ENCODE results near the gene ADAMTS14. TPM values are rescaled to one million over a fixed set of nuclear protein-coding genes. Genes with fewer than 3 reads are reported as not detected.

The ADAMTS14 gene
- total and polyA plus RNA-seq, 11 donors = 0.11 to 3.8 (median 0.37) TPM; not detected in 1

DNA sequence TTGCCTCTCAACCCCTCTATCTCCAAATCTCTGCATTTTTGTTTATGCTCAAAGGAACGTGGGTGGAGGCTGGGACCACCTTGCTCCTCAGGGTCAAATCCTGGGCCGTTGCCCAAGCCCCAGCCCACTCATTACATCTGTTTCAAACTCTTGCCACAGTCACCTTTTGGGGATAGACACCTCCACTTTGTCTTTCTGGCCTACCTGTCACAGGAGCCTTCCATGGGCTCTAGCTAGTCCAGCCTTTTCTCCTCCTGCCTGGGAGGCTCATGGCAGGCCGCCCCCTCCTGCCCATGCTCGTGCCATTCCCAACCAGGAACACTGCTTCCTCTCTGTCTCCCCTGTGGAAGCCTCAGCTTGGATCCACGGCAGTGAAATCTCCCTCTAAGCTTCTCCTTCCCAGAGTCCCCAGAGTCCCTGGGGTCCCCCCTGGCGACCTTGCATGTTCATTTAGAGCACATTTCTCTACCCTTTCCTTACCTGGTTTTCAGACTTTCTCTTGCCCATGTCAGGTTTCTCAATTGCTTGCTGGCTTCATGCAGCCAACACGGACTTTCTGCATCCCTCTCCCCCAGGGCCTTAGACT, 2.5 kb upstream of the ADAMTS14 start:
- H3K27ac ChIP-seq = no peak overlapping the region
- no peak for ATAC-seq
- peaks cover 0 to 3% (median 0%) of the 10 kb centered on the region in 12 donors for H3K9me3 ChIP-seq
- H3K4me3 ChIP-seq = no peak overlapping the region
- TF ChIP-seq, protein P1, sequence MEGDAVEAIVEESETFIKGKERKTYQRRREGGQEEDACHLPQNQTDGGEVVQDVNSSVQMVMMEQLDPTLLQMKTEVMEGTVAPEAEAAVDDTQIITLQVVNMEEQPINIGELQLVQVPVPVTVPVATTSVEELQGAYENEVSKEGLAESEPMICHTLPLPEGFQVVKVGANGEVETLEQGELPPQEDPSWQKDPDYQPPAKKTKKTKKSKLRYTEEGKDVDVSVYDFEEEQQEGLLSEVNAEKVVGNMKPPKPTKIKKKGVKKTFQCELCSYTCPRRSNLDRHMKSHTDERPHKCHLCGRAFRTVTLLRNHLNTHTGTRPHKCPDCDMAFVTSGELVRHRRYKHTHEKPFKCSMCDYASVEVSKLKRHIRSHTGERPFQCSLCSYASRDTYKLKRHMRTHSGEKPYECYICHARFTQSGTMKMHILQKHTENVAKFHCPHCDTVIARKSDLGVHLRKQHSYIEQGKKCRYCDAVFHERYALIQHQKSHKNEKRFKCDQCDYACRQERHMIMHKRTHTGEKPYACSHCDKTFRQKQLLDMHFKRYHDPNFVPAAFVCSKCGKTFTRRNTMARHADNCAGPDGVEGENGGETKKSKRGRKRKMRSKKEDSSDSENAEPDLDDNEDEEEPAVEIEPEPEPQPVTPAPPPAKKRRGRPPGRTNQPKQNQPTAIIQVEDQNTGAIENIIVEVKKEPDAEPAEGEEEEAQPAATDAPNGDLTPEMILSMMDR (IDR thresholded peaks at IDR 0.05) = no peak
- no peak for TF ChIP-seq POLR2A (IDR thresholded peaks at IDR 0.05)
- DNase-seq = no peak
- peaks cover 0 to 23% (median 0%) of the 10 kb centered on the region in 9 donors for H3K27me3 ChIP-seq
- H3K36me3 ChIP-seq = no peaks in the 10 kb centered on the region
- intact Hi-C loops (cut with DNase I) = loop anchor here in 9 of 10 donors (2.0 to 10.0 kb wide), 8 partner anchors 72 to 225 kb away; partner anchors contain the start of gene NODAL (in 1 of the 9)
- 89 to 95% (median 92%) methylated on average over 7 of the region's 7 CpGs for WGBS, 4 donors
- peaks cover 0 to 31% (median 17%) of the 10 kb centered on the region in 12 donors for H3K4me1 ChIP-seq

DNA sequence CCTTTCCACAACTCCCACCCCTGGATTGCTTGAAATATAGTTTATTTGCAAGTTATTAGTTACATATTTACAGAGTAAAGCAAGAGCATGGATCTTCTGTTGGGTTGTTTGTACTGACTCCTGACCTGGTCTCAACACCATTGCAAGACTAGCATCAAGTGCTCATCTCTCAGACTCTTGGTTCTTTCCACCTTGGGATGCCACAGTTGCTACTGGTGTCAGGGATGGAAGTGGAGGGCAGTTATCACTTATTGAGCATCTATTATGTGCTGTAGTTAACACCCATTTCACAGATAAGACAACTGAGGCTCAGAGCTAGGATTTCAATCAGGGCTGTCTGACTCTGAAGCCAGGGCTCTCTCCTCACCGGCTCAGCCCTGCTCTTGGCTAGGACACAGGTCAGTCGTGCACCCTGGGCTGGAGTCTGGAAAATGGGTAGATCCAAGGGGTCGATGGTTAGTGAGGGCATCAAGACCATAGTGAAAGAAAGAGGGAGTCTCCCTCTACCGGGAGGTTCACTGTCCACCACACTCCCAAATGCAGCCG, 614 bp upstream of the ADAMTS14 start:
- intact Hi-C loops (cut with DNase I) = loop anchor here in 9 of 10 donors (2.0 to 10.0 kb wide), 8 partner anchors 71 to 227 kb away; partner anchors contain the start of gene NODAL (in 1 of the 9)
- peak overlapping the region in 11 of 12 donors; percentile 18 to 57 (median 50) for H3K4me3 ChIP-seq
- 20 to 48% (median 24%) methylated on average over 3 to 5 of the region's 5 CpGs for WGBS, 4 donors
- DNase-seq (no peak), ATAC-seq (peak in 1 of 4 donors; percentile 4)
- H3K27me3 ChIP-seq = peaks cover 0 to 23% (median 0%) of the 10 kb centered on the region in 9 donors
- peaks cover 0 to 31% (median 17%) of the 10 kb centered on the region in 12 donors for H3K4me1 ChIP-seq
- no peak for TF ChIP-seq POLR2A (IDR thresholded peaks at IDR 0.05)
- TF ChIP-seq, protein P1 (IDR thresholded peaks at IDR 0.05) = peak in 2 of 12 donors; percentile 9 to 18
- H3K9me3 ChIP-seq = peaks cover 0 to 3% (median 0%) of the 10 kb centered on the region in 12 donors
- H3K36me3 ChIP-seq = no peaks in the 10 kb centered on the region
- peak overlapping the region in 1 of 12 donors; percentile 10 for H3K27ac ChIP-seq

DNA sequence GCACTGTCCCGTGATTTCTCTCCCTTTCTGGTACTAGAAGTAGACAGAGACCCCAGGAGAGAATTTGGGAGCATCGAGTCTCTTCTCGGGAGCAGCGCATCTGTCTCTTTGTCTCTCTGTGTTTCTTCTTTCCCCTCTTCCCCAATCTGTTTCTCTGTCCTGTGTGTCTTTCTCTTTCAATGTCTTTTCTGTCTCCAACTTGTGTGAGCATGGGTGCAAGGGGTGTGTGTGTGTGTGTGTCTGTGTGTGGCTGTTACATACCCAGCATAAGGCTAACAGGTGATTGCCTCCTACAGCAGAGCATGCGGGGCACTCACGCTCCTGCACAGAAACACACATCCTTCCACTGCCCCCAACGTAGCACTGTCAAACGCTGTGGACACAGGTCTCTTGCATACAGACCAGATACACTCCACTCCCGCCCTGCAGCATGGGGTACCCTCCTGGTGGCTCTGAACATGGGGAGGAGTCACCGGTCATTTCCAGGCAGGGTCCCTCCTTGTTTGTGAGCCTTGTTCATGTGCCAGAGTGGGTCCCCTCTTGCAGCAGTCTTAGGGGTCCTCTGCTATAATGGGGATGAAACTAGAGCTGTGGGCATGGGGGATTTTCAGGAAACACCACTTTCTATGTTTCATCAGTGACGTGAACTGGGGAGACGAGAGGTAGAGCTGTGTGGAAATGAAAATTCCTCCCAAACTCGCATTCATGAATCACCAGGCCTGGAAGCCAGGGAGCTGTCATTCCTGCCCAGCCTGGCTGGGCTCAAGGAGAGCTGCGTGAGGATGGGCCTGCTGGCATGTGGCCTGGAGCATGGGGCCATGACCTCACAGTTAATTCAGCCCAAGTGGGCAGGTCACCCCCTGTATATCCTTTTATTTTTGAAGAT, 980 bp downstream of the ADAMTS14 start:
- Histone ChIP-seq H3K9me3 (peaks cover 0 to 3% (median 0%) of the 10 kb centered on the region in 12 donors), H3K4me1 (peaks cover 0 to 34% (median 17%) of the 10 kb centered on the region in 12 donors), H3K27me3 (peaks cover 0 to 23% (median 0%) of the 10 kb centered on the region in 9 donors), H3K27ac (peak overlapping the region in 4 of 12 donors; percentile 18 to 71 (median 36)), H3K4me3 (peak overlapping the region in 10 of 12 donors; percentile 10 to 57 (median 52)), H3K36me3 (no peaks in the 10 kb centered on the region)
- TF ChIP-seq, protein P1 (IDR thresholded peaks at IDR 0.05) = no peak
- TF ChIP-seq POLR2A (IDR thresholded peaks at IDR 0.05) = no peak
- intact Hi-C loops (cut with DNase I) = loop anchor here in 8 of 10 donors (5.0 to 10.0 kb wide), 7 partner anchors 69 to 228 kb away; partner anchors contain the start of gene NODAL (in 1 of the 8)
- WGBS, 4 donors = 45 to 52% (median 51%) methylated on average over 13 to 14 of the region's 14 CpGs
- ATAC-seq = peak in 3 of 4 donors; percentile 67 to 76 (median 73)
- peak; percentile 41 to 80 (median 63) for DNase-seq
